PC-3 (cell line): ENCODE results near the gene ABAT. TPM values are rescaled to one million over a fixed set of nuclear protein-coding genes. Genes with fewer than 3 reads are reported as not detected.
A peak's percentile ranks its signal among the peaks of the same experiment; 100 is the strongest.

ENCODE experiments used
- ATAC-seq: fragments of 200-7000 bp; cut with Tn5 transposase; 2 replicates; pipeline ENCODE4 v1.9.1; 2020; ENCODE audit warnings: mild to moderate bottlenecking, moderate library complexity
- BruUV-seq: library from RNA; stranded (reverse); fragments of 400-500 nt; replicated peaks from 2 replicates; lab custom pipeline; 2021; lab: Mats Ljungman, UMichigan
- CTCF ChIA-PET: fragments of 300-600 bp; sonication (Branson Sonifier 250); formaldehyde crosslinking; loops from one replicate; lab custom pipeline; 2022; ENCODE audit warnings: antibody characterized with exemption; lab: Charles Lee
- POLR2A ChIA-PET: fragments of 300-600 bp; sonication (Branson Sonifier 250); formaldehyde crosslinking; loops from one replicate; lab custom pipeline; 2022; ENCODE audit warnings: antibody characterized with exemption; ENCODE audit not compliant: unreplicated experiment; lab: Charles Lee
- DNase-seq: peaks from one replicate; pipeline ENCODE4 v3.0.0-alpha.2; 2015
- H2AFZ ChIP-seq: fragments of 300-600 bp; sonication (generic); 2 replicates; pipeline ENCODE4 v1.6.0; 2016; ENCODE audit warnings: antibody characterized with exemption, low read length
- H3F3A ChIP-seq: fragments of 300-600 bp; sonication (generic); one replicate; pipeline ENCODE4 v1.6.0; 2017; ENCODE audit warnings: antibody characterized with exemption, low read length, control low read depth, mild to moderate bottlenecking; ENCODE audit not compliant: unreplicated experiment
- H3K27ac ChIP-seq: fragments of 300-600 bp; sonication (generic); 2 replicates; pipeline ENCODE4 v1.5.1; 2016; ENCODE audit warnings: mild to moderate bottlenecking, low read length
- H3K27me3 ChIP-seq: fragments of 300-600 bp; sonication (generic); 2 replicates; pipeline ENCODE4 v1.6.1; 2016; ENCODE audit warnings: low read length, mixed read lengths
- H3K36me3 ChIP-seq: fragments of 300-600 bp; sonication (generic); 2 replicates; pipeline ENCODE4 v1.6.1; 2016; ENCODE audit warnings: low read depth, mixed run types, low read length, mixed read lengths
- H3K4me1 ChIP-seq: fragments of 300-600 bp; sonication (generic); 2 replicates; pipeline ENCODE4 v1.5.1; 2016; ENCODE audit warnings: low read length; ENCODE audit not compliant: insufficient read depth
- H3K4me2 ChIP-seq: fragments of 300-600 bp; sonication (generic); 2 replicates; pipeline ENCODE4 v1.6.0; 2016; ENCODE audit warnings: low read length
- H3K4me3 ChIP-seq: fragments of 300-600 bp; sonication (generic); 2 replicates; pipeline ENCODE4 v1.5.1; 2016; ENCODE audit warnings: mild to moderate bottlenecking, low read length, mixed read lengths
- H3K79me2 ChIP-seq: fragments of 300-600 bp; sonication (generic); 2 replicates; pipeline ENCODE4 v1.6.1; 2017; ENCODE audit warnings: low read length, mixed read lengths
- H3K9ac ChIP-seq: fragments of 300-600 bp; sonication (generic); 2 replicates; pipeline ENCODE4 v1.6.0; 2016; ENCODE audit warnings: mild to moderate bottlenecking, low read length
- H3K9me2 ChIP-seq: fragments of 300-600 bp; sonication (generic); replicated peaks from 2 replicates; pipeline ENCODE4 v1.6.1; 2016; ENCODE audit warnings: mixed run types, low read length, mixed read lengths
- H3K9me3 ChIP-seq: fragments of 300-600 bp; sonication (generic); 2 replicates; pipeline ENCODE4 v1.6.1; 2016; ENCODE audit warnings: low read length, mixed read lengths
- H4K20me1 ChIP-seq: fragments of 300-600 bp; sonication (generic); 2 replicates; pipeline ENCODE4 v1.6.1; 2016; ENCODE audit warnings: low read length, mixed read lengths
- CTCF ChIP-seq: fragments of 300-600 bp; sonication (generic); conservative IDR thresholded peaks from 2 replicates; pipeline ENCODE4 v1.5.1; 2017; ENCODE audit warnings: antibody characterized with exemption, low read depth, mild to moderate bottlenecking, low read length
- EZH2 ChIP-seq: fragments of 300-600 bp; sonication (generic); IDR thresholded peaks from one replicate; pipeline ENCODE4 v1.6.1; 2017; ENCODE audit warnings: antibody characterized with exemption, mild to moderate bottlenecking, low read length; ENCODE audit not compliant: unreplicated experiment
- EZH2phosphoT487 ChIP-seq: fragments of 300-600 bp; sonication (generic); IDR thresholded peaks from 2 replicates; pipeline ENCODE4 v1.6.1; 2018; ENCODE audit warnings: mild to moderate bottlenecking, antibody characterized with exemption, low read length, borderline replicate concordance
- intact Hi-C: fragments of 100-400 bp; cut with micrococcal nuclease; formaldehyde crosslinking; loops from 2 replicates; pipeline ENCODE4 v1.9.0; 2023
- total RNA-seq: library from RNA; depleted of rRNA; stranded (reverse); fragments of >200 nt; gene quantifications from 2 replicates; pipeline ENCODE4 v1.2.3, GENCODE V29; 2014

Gene ABAT
- total RNA-seq, 1 experiment from 2014 or later = 0.95 TPM

GRCh38 chr16:8630255-8630953, 44.0 kb upstream of the ABAT start:
- H3K79me2 ChIP-seq = no peaks in the 10 kb centered on the region
- H3K9me3 ChIP-seq = no peaks in the 10 kb centered on the region
- CTCF ChIA-PET = no interaction called here
- no TSS peak for BruUV-seq
- H3K36me3 ChIP-seq = peaks cover 4% of the 10 kb centered on the region; the same call in 1 of the 2 replicates
- H4K20me1 ChIP-seq = no peaks in the 10 kb centered on the region
- no peak for TF ChIP-seq EZH2
- no peak for TF ChIP-seq CTCF
- TF ChIP-seq EZH2phosphoT487 = no peak
- no peak overlapping the region for H3K9ac ChIP-seq
- H3K27ac ChIP-seq = no peak overlapping the region
- ATAC-seq (no peak), DNase-seq (no peak)
- no peak overlapping the region for H3K4me3 ChIP-seq
- no peak overlapping the region for H2AFZ ChIP-seq
- POLR2A ChIA-PET = no interaction called here
- H3K4me2 ChIP-seq = no peak overlapping the region
- H3K4me1 ChIP-seq = no peaks in the 10 kb centered on the region
- no peaks in the 10 kb centered on the region for H3K27me3 ChIP-seq
- H3K9me2 ChIP-seq = no peaks in the 10 kb centered on the region
- intact Hi-C loops = no loop called here
- H3F3A ChIP-seq = no peaks in the 10 kb centered on the region

- Histone ChIP-seq H3K27ac (no peak overlapping the region), H3K79me2 (no peaks in the 10 kb centered on the region), H3K36me3 (peaks cover 7% of the 10 kb centered on the region; the same call in 1 of the 2 replicates), H3K9me3 (no peaks in the 10 kb centered on the region), H3K4me2 (no peak overlapping the region), H3K9ac (no peak overlapping the region), H2AFZ (no peak overlapping the region), H3K4me1 (no peaks in the 10 kb centered on the region), H4K20me1 (no peaks in the 10 kb centered on the region), H3K9me2 (no peaks in the 10 kb centered on the region), H3K27me3 (no peaks in the 10 kb centered on the region), H3F3A (no peaks in the 10 kb centered on the region), H3K4me3 (no peak overlapping the region)
- ChIA-PET CTCF (no interaction called here), POLR2A (no interaction called here)
- no TSS peak for BruUV-seq
- intact Hi-C loops = no loop called here
- no peak for ATAC-seq
- TF ChIP-seq CTCF (no peak), EZH2 (no peak), EZH2phosphoT487 (no peak)
- no peak for DNase-seq
Measured at GRCh38 chr16:8631373-8631772, 43.0 kb upstream of the ABAT start.

- H3K36me3 ChIP-seq = peaks cover 7% of the 10 kb centered on the region; the same call in 1 of the 2 replicates
- CTCF ChIA-PET = no interaction called here
- ATAC-seq = peak; percentile 37; the same call in 1 of the 2 replicates
Measured at GRCh38 chr16:8631818-8632465, 42.5 kb upstream of the ABAT start.

More at GRCh38 chr16:8631818-8632465, 42.5 kb upstream of the ABAT start:
- POLR2A ChIA-PET = no interaction called here
- H3K79me2 ChIP-seq = no peaks in the 10 kb centered on the region
- no peaks in the 10 kb centered on the region for H3K9me2 ChIP-seq
- no peak for DNase-seq
- H3K4me2 ChIP-seq = no peak overlapping the region
- H3K4me1 ChIP-seq = no peaks in the 10 kb centered on the region
- TF ChIP-seq EZH2 (no peak), CTCF (no peak), EZH2phosphoT487 (no peak)
- no TSS peak for BruUV-seq
- H3K4me3 ChIP-seq = no peak overlapping the region
- H4K20me1 ChIP-seq = no peaks in the 10 kb centered on the region
- no peak overlapping the region for H2AFZ ChIP-seq
- H3K9ac ChIP-seq = no peak overlapping the region
- H3F3A ChIP-seq = no peaks in the 10 kb centered on the region
- H3K9me3 ChIP-seq = no peaks in the 10 kb centered on the region
- no peak overlapping the region for H3K27ac ChIP-seq
- intact Hi-C loops = no loop called here
- no peaks in the 10 kb centered on the region for H3K27me3 ChIP-seq
